ENCODE results near the gene ROBO2.
A peak's percentile ranks its signal among the peaks of the same experiment; 100 is the strongest.

The ROBO2 gene

DNA sequence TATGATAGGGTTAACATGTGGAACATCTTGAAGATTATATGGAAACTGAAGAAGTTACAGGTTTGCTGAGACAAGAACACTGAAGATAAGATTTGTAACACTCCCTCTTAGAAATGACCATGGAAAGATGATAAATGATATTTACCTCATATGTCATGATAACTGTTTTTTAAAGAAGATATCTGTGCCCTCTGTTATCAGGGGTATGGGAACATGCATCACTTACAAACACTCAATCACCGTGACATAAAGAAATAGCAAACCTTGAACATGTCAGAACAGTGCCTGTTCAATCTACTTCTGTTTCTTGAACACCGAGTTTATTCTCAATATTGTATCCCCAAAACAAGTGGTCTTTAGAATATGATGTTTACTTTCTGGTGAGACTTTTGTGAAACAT is 149.4 kb downstream of the ROBO2 start:
- Histone ChIP-seq H3K36me3 (ENCODE audit: insufficient read depth, low read length) (no peaks in the 10 kb centered on the region), H3K4me1 (ENCODE audit: insufficient read depth, low read length, severe bottlenecking) (peaks cover 100% of the 10 kb centered on the region), H3K79me2 (ENCODE audit: insufficient read depth, low read length) (no peaks in the 10 kb centered on the region), H3K4me2 (ENCODE audit: low read length) (peak overlapping the region; percentile 62), H3F3A (ENCODE audit: insufficient read depth, low read length) (peaks cover 9% of the 10 kb centered on the region; the same call in 1 of the 2 replicates), H3K9me2 (ENCODE audit: low read depth, low read length) (no peaks in the 10 kb centered on the region), H3K27ac (ENCODE audit: low read depth, low read length, poor library complexity, severe bottlenecking) (peak overlapping the region; percentile 100), H3K4me3 (ENCODE audit: low read depth, low read length, poor library complexity, severe bottlenecking) (peak overlapping the region; percentile 23), H3K9ac (ENCODE audit: low read length) (peak overlapping the region; percentile 81), H2AFZ (ENCODE audit: low read length) (no peak overlapping the region), H3K9me3 (ENCODE audit: low read length) (no peaks in the 10 kb centered on the region), H3K27me3 (ENCODE audit: insufficient read depth, low read length) (no peaks in the 10 kb centered on the region), H4K20me1 (ENCODE audit: insufficient read depth, low read length) (no peaks in the 10 kb centered on the region)
- TF ChIP-seq EZH2 (IDR thresholded peaks at IDR 0.05; ENCODE audit: borderline replicate concordance, low read length) = no peak
- no peak for TF ChIP-seq CTCF (IDR thresholded peaks at IDR 0.05; ENCODE audit: low read length)

DNA sequence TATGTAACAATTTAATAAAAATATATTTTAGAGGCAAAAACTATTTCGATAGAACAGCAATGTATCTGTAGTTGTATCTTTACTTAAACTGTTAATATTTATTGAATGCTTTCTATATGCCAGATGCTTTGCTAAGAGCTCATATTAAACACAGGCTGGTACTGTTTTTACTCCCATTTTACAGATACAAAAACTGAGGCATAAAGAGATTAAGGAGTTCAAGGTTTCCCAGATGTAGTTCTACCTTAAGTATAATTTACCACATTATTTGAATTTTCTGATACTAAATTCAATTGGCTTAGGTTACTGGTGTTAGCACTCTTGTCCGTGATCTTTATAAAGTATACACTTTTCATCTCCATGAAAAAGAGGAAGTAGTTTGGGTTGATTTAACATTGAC is 149.8 kb downstream of the ROBO2 start:
- Histone ChIP-seq H3K36me3 (ENCODE audit: insufficient read depth, low read length) (no peaks in the 10 kb centered on the region), H3K27me3 (ENCODE audit: insufficient read depth, low read length) (no peaks in the 10 kb centered on the region), H3K4me3 (ENCODE audit: low read depth, low read length, poor library complexity, severe bottlenecking) (peak overlapping the region; percentile 23), H3K79me2 (ENCODE audit: insufficient read depth, low read length) (no peaks in the 10 kb centered on the region), H3K9me2 (ENCODE audit: low read depth, low read length) (no peaks in the 10 kb centered on the region), H2AFZ (ENCODE audit: low read length) (no peak overlapping the region), H3K9me3 (ENCODE audit: low read length) (no peaks in the 10 kb centered on the region), H4K20me1 (ENCODE audit: insufficient read depth, low read length) (no peaks in the 10 kb centered on the region), H3K4me2 (ENCODE audit: low read length) (peak overlapping the region; percentile 62), H3K9ac (ENCODE audit: low read length) (peak overlapping the region; percentile 81), H3K27ac (ENCODE audit: low read depth, low read length, poor library complexity, severe bottlenecking) (peak overlapping the region; percentile 100), H3K4me1 (ENCODE audit: insufficient read depth, low read length, severe bottlenecking) (peaks cover 100% of the 10 kb centered on the region), H3F3A (ENCODE audit: insufficient read depth, low read length) (peaks cover 9% of the 10 kb centered on the region; the same call in 1 of the 2 replicates)
- TF ChIP-seq CTCF (IDR thresholded peaks at IDR 0.05; ENCODE audit: low read length) (no peak), EZH2 (IDR thresholded peaks at IDR 0.05; ENCODE audit: borderline replicate concordance, low read length) (no peak)

- Histone ChIP-seq H3K4me1 (ENCODE audit: insufficient read depth, low read length, severe bottlenecking) (peaks cover 100% of the 10 kb centered on the region), H3K27me3 (ENCODE audit: insufficient read depth, low read length) (no peaks in the 10 kb centered on the region), H3K36me3 (ENCODE audit: insufficient read depth, low read length) (no peaks in the 10 kb centered on the region), H3K27ac (ENCODE audit: low read depth, low read length, poor library complexity, severe bottlenecking) (peak overlapping the region; percentile 100), H3K4me2 (ENCODE audit: low read length) (peak overlapping the region; percentile 62), H3K4me3 (ENCODE audit: low read depth, low read length, poor library complexity, severe bottlenecking) (peak overlapping the region; percentile 37), H3K9ac (ENCODE audit: low read length) (peak overlapping the region; percentile 81), H2AFZ (ENCODE audit: low read length) (no peak overlapping the region), H3K79me2 (ENCODE audit: insufficient read depth, low read length) (no peaks in the 10 kb centered on the region), H4K20me1 (ENCODE audit: insufficient read depth, low read length) (no peaks in the 10 kb centered on the region), H3K9me2 (ENCODE audit: low read depth, low read length) (no peaks in the 10 kb centered on the region), H3K9me3 (ENCODE audit: low read length) (no peaks in the 10 kb centered on the region), H3F3A (ENCODE audit: insufficient read depth, low read length) (peaks cover 9% of the 10 kb centered on the region; the same call in 1 of the 2 replicates)
- TF ChIP-seq EZH2 (IDR thresholded peaks at IDR 0.05; ENCODE audit: borderline replicate concordance, low read length) = no peak
- TF ChIP-seq CTCF (IDR thresholded peaks at IDR 0.05; ENCODE audit: low read length) = no peak
These were observed 150.5 kb downstream of the ROBO2 start for GRCh38 chr3:77190374-77190773.
